ENCODE data around the gene MYMK.

Gene MYMK

GRCh38 chr9:133571896-133572595 lies 47.3 kb upstream of the MYMK start:
- no peak overlapping the region for H2AFZ ChIP-seq (ENCODE audit: low read depth, low read length)
- H3K27ac ChIP-seq (ENCODE audit: low read length), result no peak overlapping the region
- ATAC-seq (ENCODE audit: insufficient read depth, low read depth), result no peak
- no peaks in the 10 kb centered on the region for H3K36me3 ChIP-seq (ENCODE audit: insufficient read depth, low read length)
- TF ChIP-seq EZH2 (IDR thresholded peaks at IDR 0.05; ENCODE audit: borderline replicate concordance, low read depth, low read length, severe bottlenecking) (no peak), CTCF (IDR thresholded peaks at IDR 0.05; ENCODE audit: borderline replicate concordance, extremely low read depth, low read length, poor library complexity, severe bottlenecking) (no peak)
- no peaks in the 10 kb centered on the region for H4K20me1 ChIP-seq (ENCODE audit: insufficient read depth, low read length)
- no peaks in the 10 kb centered on the region for H3K9me3 ChIP-seq (ENCODE audit: insufficient read depth, low read length, severe bottlenecking)
- H3K4me1 ChIP-seq (ENCODE audit: insufficient read depth, low read length), result no peaks in the 10 kb centered on the region
- no peak overlapping the region for H3K9ac ChIP-seq (ENCODE audit: low read depth, low read length)
- no peak overlapping the region for H3K4me3 ChIP-seq (ENCODE audit: low read depth in 1 of 2, low read length in 2 of 2)
- no peaks in the 10 kb centered on the region for H3K27me3 ChIP-seq (ENCODE audit: insufficient read depth, low read length, poor library complexity)
- DNase-seq, result no peak
- no peaks in the 10 kb centered on the region for H3K79me2 ChIP-seq (ENCODE audit: insufficient read depth, low read length)
- no peak overlapping the region for H3K4me2 ChIP-seq (ENCODE audit: insufficient read depth, low read length)

GRCh38 chr9:133571391-133571890 lies 46.7 kb upstream of the MYMK start:
- no peak for ATAC-seq (ENCODE audit: insufficient read depth, low read depth)
- H3K27ac ChIP-seq (ENCODE audit: low read length), result no peak overlapping the region
- no peaks in the 10 kb centered on the region for H3K4me1 ChIP-seq (ENCODE audit: insufficient read depth, low read length)
- H2AFZ ChIP-seq (ENCODE audit: low read depth, low read length), result no peak overlapping the region
- H3K9ac ChIP-seq (ENCODE audit: low read depth, low read length), result no peak overlapping the region
- DNase-seq, result no peak
- no peaks in the 10 kb centered on the region for H3K36me3 ChIP-seq (ENCODE audit: insufficient read depth, low read length)
- no peaks in the 10 kb centered on the region for H3K79me2 ChIP-seq (ENCODE audit: insufficient read depth, low read length)
- no peak overlapping the region for H3K4me3 ChIP-seq (ENCODE audit: low read depth in 1 of 2, low read length in 2 of 2)
- TF ChIP-seq CTCF (IDR thresholded peaks at IDR 0.05; ENCODE audit: borderline replicate concordance, extremely low read depth, low read length, poor library complexity, severe bottlenecking), result no peak
- TF ChIP-seq EZH2 (IDR thresholded peaks at IDR 0.05; ENCODE audit: borderline replicate concordance, low read depth, low read length, severe bottlenecking), result no peak
- H3K9me3 ChIP-seq (ENCODE audit: insufficient read depth, low read length, severe bottlenecking), result no peaks in the 10 kb centered on the region
- no peak overlapping the region for H3K4me2 ChIP-seq (ENCODE audit: insufficient read depth, low read length)
- H4K20me1 ChIP-seq (ENCODE audit: insufficient read depth, low read length), result no peaks in the 10 kb centered on the region
- H3K27me3 ChIP-seq (ENCODE audit: insufficient read depth, low read length, poor library complexity), result no peaks in the 10 kb centered on the region

- ATAC-seq (ENCODE audit: insufficient read depth, low read depth), result no peak
- H3K9me3 ChIP-seq (ENCODE audit: insufficient read depth, low read length, severe bottlenecking), result no peaks in the 10 kb centered on the region
Measured at GRCh38 chr9:133570691-133571080, 45.9 kb upstream of the MYMK start.

More at GRCh38 chr9:133570691-133571080, 45.9 kb upstream of the MYMK start:
- no peak overlapping the region for H2AFZ ChIP-seq (ENCODE audit: low read depth, low read length)
- H3K4me2 ChIP-seq (ENCODE audit: insufficient read depth, low read length), result no peak overlapping the region
- H3K27me3 ChIP-seq (ENCODE audit: insufficient read depth, low read length, poor library complexity), result no peaks in the 10 kb centered on the region
- H3K27ac ChIP-seq (ENCODE audit: low read length), result no peak overlapping the region
- no peaks in the 10 kb centered on the region for H3K4me1 ChIP-seq (ENCODE audit: insufficient read depth, low read length)
- no peaks in the 10 kb centered on the region for H3K36me3 ChIP-seq (ENCODE audit: insufficient read depth, low read length)
- no peaks in the 10 kb centered on the region for H4K20me1 ChIP-seq (ENCODE audit: insufficient read depth, low read length)
- H3K4me3 ChIP-seq (ENCODE audit: low read depth in 1 of 2, low read length in 2 of 2), result no peak overlapping the region
- no peak for TF ChIP-seq EZH2 (IDR thresholded peaks at IDR 0.05; ENCODE audit: borderline replicate concordance, low read depth, low read length, severe bottlenecking)
- no peak for TF ChIP-seq CTCF (IDR thresholded peaks at IDR 0.05; ENCODE audit: borderline replicate concordance, extremely low read depth, low read length, poor library complexity, severe bottlenecking)
- no peaks in the 10 kb centered on the region for H3K79me2 ChIP-seq (ENCODE audit: insufficient read depth, low read length)
- no peak for DNase-seq
- no peak overlapping the region for H3K9ac ChIP-seq (ENCODE audit: low read depth, low read length)

Data from DND-41 (cell line).